Measurements from ENCODE around the gene RYR3.

Gene RYR3

DNA sequence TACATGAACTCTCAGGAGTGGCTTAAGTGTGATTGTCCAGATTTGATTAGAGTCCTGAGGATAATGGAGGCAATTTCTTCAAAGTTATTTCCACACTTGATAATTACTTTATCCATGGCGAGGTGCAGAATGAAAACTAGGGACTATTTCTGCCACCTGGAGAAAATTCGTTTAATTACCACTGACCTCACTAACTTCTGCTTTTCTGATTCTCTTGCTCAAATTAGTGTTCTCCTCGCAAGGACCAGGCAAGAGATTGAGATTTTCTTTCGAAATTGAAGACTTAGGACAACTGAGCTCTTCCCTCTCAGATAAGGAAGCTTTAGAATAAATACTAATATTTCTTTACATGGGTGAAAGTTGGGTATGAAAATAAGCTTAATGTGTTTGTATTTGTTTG, 135.2 kb downstream of the RYR3 start:
- in situ Hi-C loops (cut with MboI; ENCODE audit: low sequenced_read_pairs): no loop called here

DNA sequence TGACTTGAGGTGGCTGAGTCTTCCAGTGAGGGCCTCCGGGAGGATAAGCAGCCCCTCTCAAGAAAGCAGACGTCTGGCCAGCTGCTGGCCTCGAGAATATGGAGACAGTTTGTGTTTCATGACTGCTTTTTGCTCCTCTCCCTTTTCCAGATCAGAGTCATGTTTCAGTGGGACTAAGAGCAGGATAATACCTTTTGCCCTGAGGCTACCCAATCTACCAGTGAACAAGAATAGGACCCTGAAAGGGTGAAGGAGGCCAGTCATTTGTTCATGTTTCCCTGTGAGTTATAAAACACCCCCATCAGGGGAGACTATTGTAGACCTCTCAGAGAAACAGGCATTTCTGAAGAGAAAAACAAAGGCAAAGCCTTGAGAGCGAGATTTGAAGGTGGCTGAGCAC, 137.4 kb downstream of the RYR3 start:
- in situ Hi-C loops (cut with MboI; ENCODE audit: low sequenced_read_pairs): no loop called here

DNA sequence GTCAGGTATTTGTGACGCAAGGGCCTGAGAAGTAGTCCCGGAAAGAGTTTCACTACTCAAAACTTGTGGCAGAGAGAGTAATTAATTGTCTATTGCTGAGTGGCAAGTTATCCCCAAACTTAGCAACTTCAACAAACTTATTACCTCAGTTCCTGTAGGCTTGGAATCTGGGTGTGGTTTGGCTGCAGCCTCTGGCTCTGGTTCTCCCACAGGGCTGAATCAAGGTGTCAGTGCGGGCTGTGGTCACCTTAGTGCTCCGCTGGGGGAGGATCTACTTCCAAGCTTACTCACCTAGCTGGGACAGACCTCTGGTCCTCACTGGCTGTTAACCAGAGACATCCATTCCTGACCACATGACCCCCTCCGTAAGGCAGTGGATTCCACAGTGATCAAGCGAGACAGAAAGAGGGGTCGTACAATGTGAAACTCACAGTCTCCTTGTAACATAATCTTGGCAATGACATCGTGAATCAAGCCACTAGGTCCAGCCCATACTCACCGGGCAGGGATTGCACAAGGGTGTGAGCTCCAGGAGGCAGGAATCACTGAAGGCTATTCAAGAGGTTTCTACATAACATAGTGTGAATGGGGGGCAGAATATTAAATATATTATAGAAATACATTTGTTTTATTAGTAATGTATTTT, 138.3 kb downstream of the RYR3 start:
- in situ Hi-C loops (cut with MboI; ENCODE audit: low sequenced_read_pairs): no loop called here

DNA sequence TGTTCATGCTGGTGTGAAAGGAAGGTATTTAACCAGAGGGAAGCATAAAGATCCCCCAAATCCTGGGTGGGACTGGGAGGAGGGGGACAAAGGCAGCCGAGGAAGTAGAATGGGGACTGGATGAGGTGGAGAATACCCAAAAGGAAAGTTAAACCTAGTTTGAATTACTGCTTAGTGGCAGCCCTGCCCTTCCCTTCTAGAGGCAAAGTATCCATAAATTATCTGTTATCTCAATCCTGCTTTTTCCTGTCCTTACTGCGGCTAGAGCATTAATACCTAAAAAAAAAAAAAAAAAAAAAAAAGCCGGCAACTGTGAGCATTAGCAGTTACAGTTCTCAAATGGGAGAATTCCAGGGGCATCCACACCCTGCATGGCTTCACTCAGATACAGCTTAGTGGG, 139.0 kb downstream of the RYR3 start:
- in situ Hi-C loops (cut with MboI; ENCODE audit: low sequenced_read_pairs): loop anchor here (25.0 kb wide), 1 partner anchor 88 kb away; no protein-coding TSS in a partner anchor

DNA sequence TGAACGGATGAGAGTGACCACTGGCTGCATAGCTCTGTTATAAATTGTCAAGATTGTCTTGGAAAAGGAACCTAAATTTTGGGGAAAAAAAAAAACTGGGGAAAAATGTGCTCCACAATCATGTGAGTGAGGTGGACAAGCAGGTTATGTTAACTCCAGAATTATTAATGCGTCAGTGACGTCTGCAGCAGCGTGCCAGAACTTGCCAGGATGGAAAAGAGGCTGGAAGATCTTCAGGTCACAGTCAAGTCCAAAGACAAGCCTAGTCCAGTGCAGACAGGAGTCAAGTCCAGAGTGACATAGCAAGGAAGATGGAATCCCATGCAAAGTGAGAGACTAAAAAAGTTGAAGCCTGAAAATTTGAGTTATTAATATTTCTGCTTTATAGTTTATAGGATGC, 140.6 kb downstream of the RYR3 start:
- in situ Hi-C loops (cut with MboI; ENCODE audit: low sequenced_read_pairs): loop anchor here (25.0 kb wide), 1 partner anchor 89 kb away; no protein-coding TSS in a partner anchor

DNA sequence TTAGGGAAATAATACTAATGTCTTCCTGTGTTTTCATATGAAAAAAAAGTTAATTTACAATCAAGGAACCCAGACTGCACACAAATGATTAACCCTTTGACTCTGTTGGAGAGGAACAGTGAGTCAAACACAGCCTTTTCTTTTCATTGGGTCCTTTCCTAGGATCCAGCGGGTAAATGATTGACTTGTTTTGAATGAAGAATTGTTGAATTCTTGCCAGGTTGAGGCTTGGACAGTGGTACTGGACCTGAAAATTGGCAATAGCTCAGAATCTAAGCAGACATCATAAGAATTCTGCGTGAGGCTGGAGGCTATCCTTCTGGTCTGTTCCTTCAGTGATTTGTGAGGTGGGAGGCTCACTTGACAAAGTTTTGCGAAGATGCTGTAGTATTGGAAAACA, 143.0 kb downstream of the RYR3 start:
- in situ Hi-C loops (cut with MboI; ENCODE audit: low sequenced_read_pairs): loop anchor here (25.0 kb wide), 1 partner anchor 91 kb away; no protein-coding TSS in a partner anchor

DNA sequence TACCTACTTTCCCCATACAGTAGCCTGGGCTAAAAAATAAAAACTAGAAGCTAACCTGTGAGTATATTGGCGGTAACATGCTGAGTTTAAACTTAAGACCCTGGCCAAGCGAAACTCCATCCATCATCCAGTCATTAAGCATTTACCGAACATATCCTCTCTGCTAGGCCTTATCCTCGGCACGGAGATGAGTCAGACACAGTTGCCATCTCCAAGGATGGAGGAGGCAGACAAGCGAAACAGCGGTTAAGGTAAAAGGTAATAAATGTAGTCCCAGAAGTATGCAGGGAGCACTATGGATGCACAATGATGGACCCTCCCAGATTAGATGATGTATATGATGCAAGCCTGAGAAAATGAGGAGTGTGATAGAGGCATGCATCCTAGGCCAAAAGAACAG, 143.6 kb downstream of the RYR3 start:
- in situ Hi-C loops (cut with MboI; ENCODE audit: low sequenced_read_pairs): loop anchor here (25.0 kb wide), 1 partner anchor 92 kb away; no protein-coding TSS in a partner anchor

DNA sequence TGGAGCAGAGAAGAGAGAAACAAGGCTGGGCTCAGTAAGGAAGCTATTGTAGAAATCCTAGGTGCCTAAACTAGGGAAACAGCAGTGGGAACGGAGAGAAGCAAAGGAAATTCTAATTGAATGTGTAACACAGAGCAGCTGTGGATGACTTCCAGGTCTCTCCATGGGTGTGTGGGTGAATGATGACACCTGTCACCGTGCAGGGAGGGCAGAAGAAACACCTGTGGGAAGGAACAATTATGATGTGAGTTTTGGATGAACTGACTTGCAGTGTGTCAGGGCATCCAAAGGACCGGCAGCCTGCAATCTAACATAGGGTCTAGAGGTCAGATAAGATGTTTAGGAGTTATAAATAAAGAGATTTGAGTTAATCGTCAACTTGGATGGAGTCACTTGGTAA, 144.2 kb downstream of the RYR3 start:
- in situ Hi-C loops (cut with MboI; ENCODE audit: low sequenced_read_pairs): loop anchor here (25.0 kb wide), 1 partner anchor 93 kb away; no protein-coding TSS in a partner anchor

DNA sequence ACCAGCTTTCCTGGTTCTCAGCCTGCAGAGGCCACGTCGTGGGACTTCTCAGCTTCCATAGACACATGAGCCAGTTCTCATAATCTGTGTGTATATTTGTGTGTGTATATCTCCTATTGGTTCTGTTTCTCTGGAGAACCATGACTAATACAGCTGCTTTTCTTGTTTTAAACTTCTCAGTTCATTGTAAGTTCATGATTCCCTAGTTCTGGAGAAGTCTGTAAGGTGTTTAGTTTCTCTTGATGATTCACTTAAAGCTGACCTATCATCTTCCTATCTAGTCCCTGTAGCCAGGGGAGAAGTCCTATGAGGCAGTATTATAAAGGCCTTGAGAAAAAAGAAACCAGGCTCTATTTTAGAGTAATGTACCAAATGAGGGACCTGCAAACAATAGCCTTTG, 147.7 kb downstream of the RYR3 start:
- in situ Hi-C loops (cut with MboI; ENCODE audit: low sequenced_read_pairs): loop anchor here (25.0 kb wide), 1 partner anchor 96 kb away; no protein-coding TSS in a partner anchor

DNA sequence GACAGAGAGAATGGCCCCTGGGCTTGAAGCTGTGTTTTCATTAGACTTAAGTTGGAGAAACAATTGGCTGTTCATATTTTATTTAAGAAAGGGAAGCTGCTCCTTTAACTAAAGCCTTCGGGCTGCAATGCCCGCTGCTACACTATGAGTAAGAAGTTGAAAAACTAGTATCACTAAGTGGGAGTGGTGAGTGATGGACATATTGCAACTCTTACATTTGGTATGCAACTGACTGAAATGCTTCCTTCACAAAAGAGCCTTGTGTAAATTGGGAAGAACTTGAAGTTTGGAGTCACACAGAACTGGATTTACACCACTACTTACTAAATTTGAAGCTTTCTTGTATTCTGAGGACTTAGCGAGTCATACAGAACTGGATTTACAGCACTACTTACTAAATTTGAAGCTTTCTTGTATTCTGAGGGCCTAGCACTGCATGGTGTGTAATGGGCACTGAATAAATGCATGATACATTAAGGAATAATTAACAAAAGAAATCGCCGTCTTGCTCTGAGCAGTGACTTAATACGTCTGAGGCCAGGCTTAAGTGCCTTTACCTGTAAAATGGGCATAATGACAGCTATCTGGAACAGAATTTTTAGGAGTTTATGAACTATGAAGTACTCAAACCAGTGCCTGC, 149.5 kb downstream of the RYR3 start:
- in situ Hi-C loops (cut with MboI; ENCODE audit: low sequenced_read_pairs): loop anchor here (25.0 kb wide), 1 partner anchor 98 kb away; no protein-coding TSS in a partner anchor

DNA sequence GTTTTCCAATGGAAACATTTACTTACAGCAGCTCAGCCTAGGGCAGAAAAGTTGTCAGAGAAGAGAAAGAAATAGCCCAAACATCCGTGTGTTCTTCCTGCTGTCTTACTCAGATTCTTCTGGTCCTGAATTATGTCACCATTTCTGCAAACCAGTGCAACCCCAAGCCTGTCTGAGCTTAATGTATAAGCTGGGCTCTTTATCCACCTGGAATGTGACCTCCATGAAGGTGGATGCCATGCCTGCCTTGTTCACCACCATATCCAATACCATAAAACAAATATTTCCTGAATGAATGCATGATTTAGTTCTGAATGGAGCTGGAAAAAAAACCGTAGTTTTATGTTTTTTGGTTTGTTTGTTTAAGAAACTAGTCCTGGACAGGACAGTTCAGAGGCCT, 150.9 kb downstream of the RYR3 start:
- in situ Hi-C loops (cut with MboI; ENCODE audit: low sequenced_read_pairs): loop anchor here (25.0 kb wide), 1 partner anchor 99 kb away; no protein-coding TSS in a partner anchor

DNA sequence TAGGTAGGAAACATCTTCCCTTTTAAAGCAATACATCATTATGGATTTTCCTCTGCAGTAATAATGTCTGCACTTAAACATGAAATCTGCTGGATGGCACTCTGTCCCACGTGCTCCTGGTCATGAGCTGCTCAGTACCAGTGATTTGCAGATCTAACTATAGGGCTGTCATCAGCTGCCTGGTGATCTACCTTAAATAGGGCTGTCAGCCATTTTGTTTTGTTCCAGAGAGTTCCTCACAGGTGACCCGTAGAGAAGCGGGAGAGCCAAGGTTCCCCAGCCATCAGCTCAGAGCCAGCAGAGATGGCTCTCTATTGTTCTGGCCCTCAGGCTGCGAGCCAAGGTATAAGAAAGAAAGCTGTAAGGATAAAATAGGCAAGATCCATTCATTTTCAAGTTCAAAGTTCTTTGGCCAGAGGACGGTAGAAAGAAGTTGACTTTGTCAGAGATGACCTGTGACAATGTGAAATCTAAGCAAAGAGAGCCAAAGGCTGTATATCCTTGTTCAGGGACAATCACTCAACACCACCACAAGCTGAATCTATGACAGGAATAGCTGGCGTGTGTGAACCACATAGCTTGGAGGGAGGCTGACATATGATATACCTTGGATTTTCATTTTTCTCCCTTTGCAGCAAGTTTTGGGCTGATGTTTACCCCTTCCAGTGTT, 156.5 kb downstream of the RYR3 start:
- in situ Hi-C loops (cut with MboI; ENCODE audit: low sequenced_read_pairs): loop anchor here (25.0 kb wide), 1 partner anchor 105 kb away; no protein-coding TSS in a partner anchor

DNA sequence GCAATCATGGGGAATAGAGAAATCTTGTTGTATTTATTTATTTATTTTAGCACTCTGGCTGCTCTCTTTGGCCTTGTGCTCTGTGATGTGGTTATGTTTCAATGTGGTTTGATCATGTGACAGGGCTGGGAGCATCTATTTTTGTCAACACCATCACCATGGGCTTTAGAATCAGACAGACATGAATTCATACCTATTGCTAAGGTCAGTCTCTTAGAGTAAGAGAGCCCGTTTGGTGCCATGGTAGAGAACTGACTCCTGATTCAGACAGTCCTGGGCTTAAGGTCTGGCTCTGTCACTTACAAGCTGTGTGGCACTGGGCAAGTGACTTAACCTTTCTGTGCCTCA, 157.0 kb downstream of the RYR3 start:
- in situ Hi-C loops (cut with MboI; ENCODE audit: low sequenced_read_pairs): loop anchor here (25.0 kb wide), 1 partner anchor 105 kb away; no protein-coding TSS in a partner anchor

DNA sequence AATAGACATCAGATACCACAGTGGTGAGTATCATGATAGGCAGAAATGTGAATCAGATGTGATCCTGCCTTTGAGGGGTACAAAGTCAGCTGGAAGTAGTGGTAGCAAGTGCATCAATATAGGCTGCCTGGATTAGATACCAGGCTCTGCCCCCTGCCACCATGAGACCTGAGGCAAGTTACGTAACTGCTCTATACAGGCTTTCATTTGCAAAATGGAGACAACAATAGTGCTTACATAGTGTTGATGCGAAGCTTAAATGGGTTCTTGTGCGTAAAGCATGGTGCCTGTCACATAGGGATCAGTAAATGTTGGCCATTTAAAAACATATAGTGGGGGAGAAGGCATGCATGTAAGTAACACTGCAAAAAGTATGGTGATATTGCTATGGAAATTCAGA, 158.0 kb downstream of the RYR3 start:
- in situ Hi-C loops (cut with MboI; ENCODE audit: low sequenced_read_pairs): loop anchor here (25.0 kb wide), 1 partner anchor 106 kb away; no protein-coding TSS in a partner anchor

DNA sequence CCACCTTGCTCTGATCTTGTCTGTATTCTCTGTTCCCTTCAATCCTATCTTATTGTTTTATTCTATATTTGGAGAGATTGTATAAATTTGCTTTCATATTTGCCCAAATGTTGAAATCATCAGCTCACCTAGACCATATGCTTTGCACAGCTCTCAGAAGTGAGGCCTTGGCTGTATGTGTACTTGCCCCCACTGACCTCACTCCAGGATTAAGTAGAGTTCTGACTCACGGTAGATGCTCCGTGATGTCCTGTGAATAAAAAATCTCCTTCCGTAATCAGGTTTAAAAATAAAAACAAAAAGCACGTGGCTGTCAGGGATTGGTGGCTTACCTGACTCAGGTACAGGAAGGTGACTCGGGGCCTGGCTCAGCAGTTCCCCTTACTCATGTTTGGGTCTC, 162.2 kb downstream of the RYR3 start:
- in situ Hi-C loops (cut with MboI; ENCODE audit: low sequenced_read_pairs): loop anchor here (25.0 kb wide), 1 partner anchor 111 kb away; no protein-coding TSS in a partner anchor

DNA sequence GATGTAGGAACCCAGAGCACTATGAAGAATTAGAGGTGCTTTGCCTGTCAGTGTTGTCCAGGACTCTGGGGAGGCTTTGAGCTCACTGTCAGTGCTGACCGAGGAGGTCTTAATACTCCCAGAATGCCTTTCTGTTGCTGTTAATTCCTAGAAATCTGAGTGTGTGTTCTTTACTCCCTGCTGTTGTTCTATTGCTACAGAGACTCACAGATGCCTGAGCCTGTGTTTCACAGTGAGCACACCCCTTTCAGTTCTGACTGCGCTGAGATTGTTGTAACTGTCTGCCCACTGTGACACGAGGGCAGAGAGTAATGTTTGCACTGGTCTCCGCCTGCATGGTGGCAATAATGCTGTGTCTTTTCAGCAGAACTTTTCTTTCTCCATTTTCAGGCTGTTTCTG, 162.9 kb downstream of the RYR3 start:
- in situ Hi-C loops (cut with MboI; ENCODE audit: low sequenced_read_pairs): loop anchor here (25.0 kb wide), 1 partner anchor 111 kb away; no protein-coding TSS in a partner anchor

DNA sequence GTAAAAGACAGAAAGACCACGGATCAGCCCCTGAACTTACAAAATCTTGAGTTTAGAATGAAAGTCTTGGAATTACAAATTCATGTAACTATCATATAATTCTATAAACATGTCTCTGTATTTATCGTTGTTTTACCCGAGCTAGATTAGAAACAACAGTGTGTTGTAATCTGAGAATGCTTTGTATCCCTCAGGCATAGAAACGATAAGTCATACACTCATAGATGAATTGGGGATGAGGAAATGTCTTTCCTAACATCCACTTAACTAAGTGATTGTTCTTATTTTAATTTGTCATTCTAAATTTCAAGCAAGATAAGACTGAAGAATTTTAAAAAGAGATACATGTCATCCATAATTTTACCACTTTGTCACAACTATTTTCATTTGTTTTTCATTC, 165.3 kb downstream of the RYR3 start:
- in situ Hi-C loops (cut with MboI; ENCODE audit: low sequenced_read_pairs): no loop called here

DNA sequence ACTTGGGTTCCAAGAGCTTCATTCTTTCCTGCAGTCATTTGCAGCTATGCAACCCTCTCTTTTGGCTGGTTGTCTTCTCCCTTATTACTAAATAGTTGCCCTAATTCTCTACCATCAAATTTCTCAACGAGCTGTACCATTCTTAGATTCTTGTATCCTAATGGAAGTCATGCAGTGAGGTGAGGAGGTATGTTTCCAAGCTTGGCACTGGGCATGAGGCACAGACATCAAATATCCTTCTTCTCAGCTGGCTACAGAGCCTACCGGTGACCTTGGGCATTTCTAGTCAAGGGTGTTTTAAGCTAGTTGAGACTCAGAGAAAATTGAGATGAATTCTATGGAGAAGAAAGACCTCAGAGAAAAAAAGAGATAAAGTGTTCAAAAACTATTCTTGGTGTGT, 166.1 kb downstream of the RYR3 start:
- in situ Hi-C loops (cut with MboI; ENCODE audit: low sequenced_read_pairs): no loop called here

DNA sequence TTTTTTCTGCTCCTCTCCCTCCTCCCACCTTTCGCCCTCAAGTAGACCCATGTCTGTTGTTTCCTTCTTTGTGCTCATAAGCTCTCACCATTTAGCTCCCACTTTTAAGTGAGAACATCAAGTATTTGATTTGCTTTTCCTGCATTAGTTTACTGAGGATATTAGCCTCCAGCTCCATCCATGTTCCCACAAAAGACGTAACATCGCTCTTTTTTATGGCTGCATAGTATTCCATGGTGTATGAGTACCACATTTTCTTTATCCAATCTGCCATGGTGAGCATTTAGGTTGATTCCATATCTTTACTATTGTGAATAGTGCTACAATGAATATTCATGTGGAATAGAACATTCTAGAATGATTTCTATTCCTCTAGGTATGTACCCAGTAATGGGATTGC, 178.6 kb downstream of the RYR3 start:
- in situ Hi-C loops (cut with MboI; ENCODE audit: low sequenced_read_pairs): no loop called here

DNA sequence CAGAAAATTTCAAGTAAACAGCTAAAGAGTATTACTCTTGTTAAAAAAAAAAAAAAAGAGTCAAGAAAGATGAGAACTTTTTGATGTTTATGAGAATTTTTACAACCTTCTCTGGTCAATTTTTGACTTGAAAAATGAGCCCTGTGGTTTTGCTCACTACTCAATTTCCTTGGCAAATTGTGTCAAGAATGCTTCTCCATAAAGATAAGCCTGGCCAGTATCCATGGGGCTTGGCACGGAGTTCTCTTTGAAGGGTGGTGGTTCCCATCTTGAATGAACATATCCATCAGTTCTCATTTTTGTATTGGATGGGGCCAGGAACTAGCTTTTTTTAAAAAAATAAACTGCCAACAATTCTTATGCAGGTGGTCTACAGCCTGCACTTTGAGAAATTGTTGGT, 179.9 kb downstream of the RYR3 start:
- in situ Hi-C loops (cut with MboI; ENCODE audit: low sequenced_read_pairs): no loop called here

DNA sequence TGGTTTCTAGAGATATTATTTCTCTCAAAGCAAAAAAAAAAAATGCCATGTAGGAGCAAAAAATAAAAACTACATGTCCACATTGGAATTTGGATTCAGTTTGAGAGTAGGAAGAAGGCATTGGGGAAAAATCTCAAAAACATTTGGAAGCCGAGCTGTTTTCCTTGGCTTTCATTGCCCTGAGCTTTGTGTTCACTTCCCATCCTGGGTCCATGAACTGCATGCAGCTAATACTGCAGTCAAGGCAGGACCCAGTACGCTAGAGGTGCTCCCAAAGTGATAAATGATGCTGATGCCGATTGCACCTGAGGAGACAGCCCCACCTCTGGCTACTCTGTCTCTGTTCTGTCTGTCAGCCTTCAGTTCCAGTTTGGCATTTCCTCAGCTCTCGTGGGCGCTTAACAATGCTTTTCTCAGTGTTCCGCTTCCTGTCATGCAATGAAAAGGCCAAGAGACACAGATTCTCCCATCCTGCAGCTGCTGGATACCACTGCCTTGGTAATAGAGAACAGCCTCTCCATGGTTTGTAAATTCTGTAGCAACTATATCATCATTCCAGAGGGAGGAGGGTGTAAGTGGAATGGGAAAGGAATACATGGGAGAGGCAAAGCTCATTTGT, 181.8 kb downstream of the RYR3 start:
- in situ Hi-C loops (cut with MboI; ENCODE audit: low sequenced_read_pairs): no loop called here

All from HL-60/S4 (cell line).